GM12801 (cell line): Measurements from ENCODE around the gene SCT.

Experiments used
- CTCF ChIP-seq: IDR thresholded peaks from one replicate; pipeline ENCODE4 v1.5.1; 2011; ENCODE audit warnings: control low read depth; ENCODE audit not compliant: insufficient read length; ENCODE audit errors: extremely low read depth

Gene SCT

GRCh38 chr11:620935-621814 lies 5.8 kb downstream of the SCT start:
- no peak for TF ChIP-seq CTCF

- no peak for TF ChIP-seq CTCF
These were observed 6.8 kb downstream of the SCT start for GRCh38 chr11:620201-620600.

- no peak for TF ChIP-seq CTCF
These were observed 7.3 kb downstream of the SCT start for GRCh38 chr11:619628-620050.

GRCh38 chr11:618856-619627 lies 7.9 kb downstream of the SCT start:
- TF ChIP-seq CTCF = no peak

- no peak for TF ChIP-seq CTCF
These were observed 8.9 kb downstream of the SCT start for GRCh38 chr11:617912-618682.

- TF ChIP-seq CTCF = no peak
These were observed 9.6 kb downstream of the SCT start for GRCh38 chr11:617199-617911.
